GM18858 (cell line): Measurements from ENCODE around the gene SNRPA1.

Source experiments
- ATAC-seq: cut with Tn5 transposase; IDR thresholded peaks from one replicate; pipeline ENCODE4 v1.9.1; 2021; ENCODE audit not compliant: unreplicated experiment

SNRPA1 gene

GRCh38 chr15:101244036-101244781 lies 50.8 kb downstream of the SNRPA1 start:
- ATAC-seq = no peak

- ATAC-seq = no peak
Observed at GRCh38 chr15:101243420-101243819, 51.6 kb downstream of the SNRPA1 start.

DNA sequence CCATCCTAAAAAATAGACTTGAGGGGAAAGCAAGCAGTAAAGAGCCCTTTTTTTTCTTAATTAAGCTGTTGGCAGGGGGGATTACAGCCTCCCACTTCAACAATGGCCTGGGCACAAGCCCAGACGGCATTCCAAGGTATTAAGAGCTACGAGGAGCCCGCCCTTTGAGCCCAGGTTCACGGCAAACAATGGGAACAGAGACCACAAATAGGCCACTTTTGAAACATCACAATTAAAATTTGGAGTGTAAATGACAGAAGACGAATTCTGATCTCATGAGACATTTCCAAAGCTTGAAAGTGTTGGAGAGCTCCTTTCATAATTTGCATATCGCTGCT lies 52.1 kb downstream of the SNRPA1 start:
- no peak for ATAC-seq

DNA sequence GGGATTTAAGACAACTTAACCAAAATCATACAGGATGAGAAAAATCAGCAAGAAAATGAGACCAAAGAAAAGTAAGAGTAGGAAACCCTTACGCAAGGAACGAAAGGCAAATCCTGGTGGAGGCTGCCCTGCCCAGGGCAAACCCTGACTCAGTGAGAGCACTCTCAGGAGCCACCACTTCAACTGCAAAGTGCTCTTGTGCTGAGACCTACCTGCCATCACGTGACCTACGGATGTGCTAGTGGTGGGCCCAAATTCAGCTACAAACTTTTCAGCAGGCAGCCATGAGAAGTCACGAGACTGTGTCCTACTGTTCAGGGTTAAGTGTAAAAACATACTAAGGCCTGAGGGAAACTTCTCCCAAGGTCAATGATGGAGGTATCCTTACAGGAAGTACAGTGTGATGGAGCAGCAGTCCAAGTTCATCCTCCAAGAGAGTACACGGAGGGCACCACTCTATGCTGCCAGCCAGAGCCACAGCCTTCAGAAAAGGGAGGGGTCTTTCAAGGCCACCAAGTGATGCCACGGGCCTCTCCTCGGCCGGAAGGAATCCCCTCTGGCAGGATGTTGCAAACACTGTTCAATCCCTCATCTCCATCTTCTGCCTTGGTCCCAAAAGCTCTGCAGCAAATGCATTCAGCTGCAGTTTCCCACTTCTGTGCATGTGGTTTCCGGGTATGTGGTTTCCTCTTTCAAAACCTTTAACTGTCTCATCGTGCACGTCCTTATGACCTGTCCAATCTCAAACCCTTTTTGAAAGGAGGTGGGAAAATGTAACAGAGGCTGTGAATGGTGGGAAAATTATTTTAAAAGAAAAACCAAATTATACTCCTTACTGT lies 52.7 kb downstream of the SNRPA1 start:
- peak; percentile 70 for ATAC-seq

DNA sequence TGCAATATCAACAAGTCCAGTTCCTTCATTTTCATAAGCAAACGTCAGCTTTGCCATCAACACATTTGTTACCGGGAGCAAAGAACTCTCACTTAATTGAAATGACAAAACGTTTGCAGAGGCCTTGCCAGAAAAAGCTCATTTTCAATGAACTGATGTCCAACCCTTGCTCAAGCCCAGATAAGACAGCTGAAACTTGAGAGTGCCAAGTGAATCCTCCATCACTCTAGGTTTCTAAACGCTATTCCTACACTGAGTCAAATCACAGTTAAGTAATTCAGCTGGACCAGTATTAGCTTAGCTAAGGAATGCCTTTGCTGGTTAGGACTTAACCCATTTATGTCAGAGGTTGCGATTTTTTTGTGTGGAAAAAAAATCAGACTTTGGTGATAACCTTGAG lies 54.7 kb downstream of the SNRPA1 start:
- no peak for ATAC-seq

DNA sequence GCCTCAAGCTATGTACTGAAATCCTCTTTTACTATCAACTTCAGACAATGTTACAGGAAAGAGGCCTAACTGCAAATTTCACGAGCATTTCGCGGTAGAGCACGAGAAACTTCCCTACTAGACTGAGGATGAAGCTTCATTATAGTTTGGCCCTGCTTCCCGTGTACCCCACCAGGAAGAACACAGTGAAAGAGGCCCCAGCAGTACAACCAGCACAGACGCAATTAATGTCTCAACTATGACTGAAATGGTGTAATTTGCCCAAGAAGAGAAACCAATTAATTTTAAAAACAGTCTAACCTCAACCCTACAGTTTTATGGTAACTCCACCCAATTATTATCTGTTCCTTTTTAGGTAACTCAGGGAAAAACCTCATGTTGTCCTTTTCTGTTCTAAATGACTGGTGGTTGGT lies 55.3 kb downstream of the SNRPA1 start:
- ATAC-seq = no peak

- ATAC-seq = no peak
Observed at GRCh38 chr15:101237251-101237650, 57.8 kb downstream of the SNRPA1 start.

- no peak for ATAC-seq
Observed at GRCh38 chr15:101233651-101234280, 61.3 kb downstream of the SNRPA1 start.

DNA sequence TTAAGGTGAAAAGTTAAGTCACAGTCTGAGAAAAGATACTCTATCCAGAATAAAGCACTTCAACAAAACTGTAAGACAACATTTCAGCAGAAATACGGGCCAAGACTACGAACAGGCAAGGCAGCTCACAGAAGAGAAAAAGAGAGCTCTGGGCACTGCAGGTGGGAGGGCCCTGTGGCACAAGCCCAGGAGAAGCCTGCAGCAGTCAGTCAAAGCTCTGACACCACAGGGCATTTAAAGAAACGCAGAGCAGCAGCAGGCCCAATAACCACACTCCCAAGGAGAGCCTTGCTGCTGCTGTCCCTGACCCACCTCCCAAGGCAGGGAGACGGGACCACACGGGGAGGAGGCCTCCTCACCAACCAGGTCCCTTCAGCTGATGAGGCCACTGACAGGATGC lies 62.4 kb downstream of the SNRPA1 start:
- no peak for ATAC-seq
